ENCODE data around the gene ARID4B.
A peak's percentile ranks its signal among the peaks of the same experiment; 100 is the strongest.
"Not testable (repeated sequence)": the region's sequence is repeated elsewhere in the genome, so short reads cannot be mapped to it uniquely, and the experiment has no call there.

ARID4B gene

GRCh38 chr1:235205687-235206086 is 122.3 kb downstream of the ARID4B start:
- Histone ChIP-seq H3K36me3 (replicated peaks; ENCODE audit: low read depth, low read length) (peaks cover 11% of the 10 kb centered on the region), H3K4me3 (ENCODE audit: low read length) (no peak overlapping the region), H3K27me3 (ENCODE audit: low read depth, low read length) (no peaks in the 10 kb centered on the region), H3K4me2 (ENCODE audit: low read length) (no peak overlapping the region), H3K4me1 (ENCODE audit: low read length) (no peaks in the 10 kb centered on the region), H2AFZ (ENCODE audit: low read depth, low read length) (no peak overlapping the region), H3K9me3 (ENCODE audit: insufficient read depth, low read length) (no peaks in the 10 kb centered on the region), H3K27ac (ENCODE audit: low read length) (no peak overlapping the region), H3K79me2 (ENCODE audit: low read length) (no peaks in the 10 kb centered on the region), H4K20me1 (ENCODE audit: insufficient read depth, low read length) (peaks cover 3% of the 10 kb centered on the region; the same call in 1 of the 2 replicates), H3K9ac (ENCODE audit: low read length) (no peak overlapping the region)
- TF ChIP-seq EZH2phosphoT487 (IDR thresholded peaks at IDR 0.05; ENCODE audit: low read depth) (no peak), CTCF (IDR thresholded peaks at IDR 0.05; ENCODE audit: low read depth, low read length) (no peak)

GRCh38 chr1:235203428-235203827 is 124.6 kb downstream of the ARID4B start:
- no peak overlapping the region for H3K4me3 ChIP-seq (ENCODE audit: low read length)
- H2AFZ ChIP-seq (ENCODE audit: low read depth, low read length) = no peak overlapping the region
- H4K20me1 ChIP-seq (ENCODE audit: insufficient read depth, low read length) = peaks cover 3% of the 10 kb centered on the region; the same call in 1 of the 2 replicates
- peaks cover 4% of the 10 kb centered on the region for H3K36me3 ChIP-seq (replicated peaks; ENCODE audit: low read depth, low read length)
- H3K27me3 ChIP-seq (ENCODE audit: low read depth, low read length) = no peaks in the 10 kb centered on the region
- H3K79me2 ChIP-seq (ENCODE audit: low read length) = no peaks in the 10 kb centered on the region
- H3K9ac ChIP-seq (ENCODE audit: low read length) = no peak overlapping the region
- TF ChIP-seq EZH2phosphoT487 (IDR thresholded peaks at IDR 0.05; ENCODE audit: low read depth) = no peak
- TF ChIP-seq CTCF (IDR thresholded peaks at IDR 0.05; ENCODE audit: low read depth, low read length) = no peak
- H3K4me2 ChIP-seq (ENCODE audit: low read length) = no peak overlapping the region
- no peak overlapping the region for H3K27ac ChIP-seq (ENCODE audit: low read length)
- H3K9me3 ChIP-seq (ENCODE audit: insufficient read depth, low read length) = no peaks in the 10 kb centered on the region
- no peaks in the 10 kb centered on the region for H3K4me1 ChIP-seq (ENCODE audit: low read length)

- not testable (repeated sequence) for H3K4me2 ChIP-seq (ENCODE audit: low read length); H3K9me3 ChIP-seq (ENCODE audit: insufficient read depth, low read length); H3K9ac ChIP-seq (ENCODE audit: low read length); H3K36me3 ChIP-seq (replicated peaks; ENCODE audit: low read depth, low read length); H3K4me3 ChIP-seq (ENCODE audit: low read length); H3K27ac ChIP-seq (ENCODE audit: low read length); H3K27me3 ChIP-seq (ENCODE audit: low read depth, low read length); H2AFZ ChIP-seq (ENCODE audit: low read depth, low read length); H4K20me1 ChIP-seq (ENCODE audit: insufficient read depth, low read length); H3K4me1 ChIP-seq (ENCODE audit: low read length); H3K79me2 ChIP-seq (ENCODE audit: low read length)
Measured at GRCh38 chr1:235202447-235202846, 125.5 kb downstream of the ARID4B start.

- Histone ChIP-seq H3K9me3 (ENCODE audit: insufficient read depth, low read length) (no peaks in the 10 kb centered on the region), H3K4me2 (ENCODE audit: low read length) (no peak overlapping the region), H3K4me3 (ENCODE audit: low read length) (no peak overlapping the region), H3K36me3 (replicated peaks; ENCODE audit: low read depth, low read length) (peaks cover 9% of the 10 kb centered on the region), H3K27ac (ENCODE audit: low read length) (no peak overlapping the region), H3K4me1 (ENCODE audit: low read length) (no peaks in the 10 kb centered on the region), H3K79me2 (ENCODE audit: low read length) (no peaks in the 10 kb centered on the region), H3K9ac (ENCODE audit: low read length) (no peak overlapping the region), H2AFZ (ENCODE audit: low read depth, low read length) (no peak overlapping the region), H3K27me3 (ENCODE audit: low read depth, low read length) (no peaks in the 10 kb centered on the region), H4K20me1 (ENCODE audit: insufficient read depth, low read length) (no peaks in the 10 kb centered on the region)
- TF ChIP-seq EZH2phosphoT487 (IDR thresholded peaks at IDR 0.05; ENCODE audit: low read depth) (no peak), CTCF (IDR thresholded peaks at IDR 0.05; ENCODE audit: low read depth, low read length) (peak; percentile 58)
Measured at GRCh38 chr1:235199441-235199840, 128.5 kb downstream of the ARID4B start.

GRCh38 chr1:235190431-235190830 is 137.5 kb downstream of the ARID4B start:
- H3K36me3 ChIP-seq (replicated peaks; ENCODE audit: low read depth, low read length) = peaks cover 39% of the 10 kb centered on the region

More at GRCh38 chr1:235190431-235190830, 137.5 kb downstream of the ARID4B start:
- Histone ChIP-seq H3K9me3 (ENCODE audit: insufficient read depth, low read length) (no peaks in the 10 kb centered on the region), H3K4me1 (ENCODE audit: low read length) (no peaks in the 10 kb centered on the region), H2AFZ (ENCODE audit: low read depth, low read length) (no peak overlapping the region), H3K9ac (ENCODE audit: low read length) (no peak overlapping the region), H3K27me3 (ENCODE audit: low read depth, low read length) (no peaks in the 10 kb centered on the region), H3K4me3 (ENCODE audit: low read length) (no peak overlapping the region), H3K4me2 (ENCODE audit: low read length) (no peak overlapping the region), H3K27ac (ENCODE audit: low read length) (no peak overlapping the region), H4K20me1 (ENCODE audit: insufficient read depth, low read length) (0 out of 2 replicates have a peak, but pooled peaks cover 3% of the 10 kb centered on the region), H3K79me2 (ENCODE audit: low read length) (no peaks in the 10 kb centered on the region)
- no peak for TF ChIP-seq EZH2phosphoT487 (IDR thresholded peaks at IDR 0.05; ENCODE audit: low read depth)
- TF ChIP-seq CTCF (IDR thresholded peaks at IDR 0.05; ENCODE audit: low read depth, low read length) = no peak
